Trophoblast cell (in vitro differentiated cells and primary cell): ENCODE measurements around the gene IFITM10.

Experiments used
- DNase-seq, 2 donors: peaks; one replicate each; pipeline ENCODE4 v3.0.0-alpha.2; 2016
- H2AFZ ChIP-seq: 2 replicates; pipeline ENCODE4 v1.6.1; 2013; ENCODE audit warnings: low read length, moderate library complexity, mild to moderate bottlenecking; ENCODE audit not compliant: insufficient read depth, poor library complexity
- H2AK5ac ChIP-seq: 2 replicates; pipeline ENCODE4 v1.6.1; 2013; ENCODE audit warnings: mild to moderate bottlenecking, low read length
- H2BK120ac ChIP-seq: 2 replicates; pipeline ENCODE4 v1.6.1; 2013; ENCODE audit warnings: low read length, mild to moderate bottlenecking, moderate library complexity; ENCODE audit not compliant: insufficient read depth, poor library complexity
- H2BK12ac ChIP-seq: 2 replicates; pipeline ENCODE4 v1.6.1; 2013; ENCODE audit warnings: mild to moderate bottlenecking, low read length, moderate library complexity
- H2BK5ac ChIP-seq: 2 replicates; pipeline ENCODE4 v1.6.1; 2013; ENCODE audit warnings: low read length, low read depth, moderate library complexity, mild to moderate bottlenecking; ENCODE audit not compliant: poor library complexity
- H3K14ac ChIP-seq: 2 replicates; pipeline ENCODE4 v1.6.1; 2013; ENCODE audit warnings: mild to moderate bottlenecking, low read length
- H3K18ac ChIP-seq: 2 replicates; pipeline ENCODE4 v1.6.1; 2013; ENCODE audit warnings: mild to moderate bottlenecking, low read length
- H3K23ac ChIP-seq: 2 replicates; pipeline ENCODE4 v1.6.1; 2013; ENCODE audit warnings: low read length
- H3K27ac ChIP-seq: 2 replicates; pipeline ENCODE4 v1.5.1; 2013; ENCODE audit warnings: low read depth, mild to moderate bottlenecking, inconsistent platforms, low read length, moderate library complexity
- H3K27me3 ChIP-seq: 2 replicates; pipeline ENCODE4 v1.6.1; 2013; ENCODE audit warnings: inconsistent platforms, mild to moderate bottlenecking, low read length, moderate library complexity; ENCODE audit not compliant: insufficient read depth
- H3K36me3 ChIP-seq, 2 experiments: 1 replicate in 1 of 2; 2 replicates in 1 of 2; pipeline ENCODE4 v1.6.1; 2013; ENCODE audit warnings: low read length in 2 of 2, mild to moderate bottlenecking in 2 of 2, moderate library complexity in 1 of 2; ENCODE audit not compliant: insufficient read depth in 2 of 2, control insufficient read depth in 1 of 2
- H3K4ac ChIP-seq: 2 replicates; pipeline ENCODE4 v1.6.1; 2013; ENCODE audit warnings: low read depth, mild to moderate bottlenecking, low read length, moderate library complexity
- H3K4me1 ChIP-seq, 2 experiments: 1 replicate in 1 of 2; 2 replicates in 1 of 2; pipeline ENCODE4 v1.6.1; 2013; ENCODE audit warnings: low read length in 2 of 2, mild to moderate bottlenecking in 2 of 2, moderate library complexity in 1 of 2; ENCODE audit not compliant: insufficient read depth in 2 of 2, control insufficient read depth in 1 of 2
- H3K4me2 ChIP-seq: 2 replicates; pipeline ENCODE4 v1.6.1; 2013; ENCODE audit warnings: inconsistent platforms, mild to moderate bottlenecking, low read length, moderate library complexity
- H3K4me3 ChIP-seq: 2 replicates; pipeline ENCODE4 v1.5.1; 2013; ENCODE audit warnings: mild to moderate bottlenecking, low read depth, low read length, inconsistent platforms
- H3K79me1 ChIP-seq: one replicate; pipeline ENCODE4 v1.6.1; 2013; ENCODE audit warnings: low read length
- H3K79me2 ChIP-seq: 2 replicates; pipeline ENCODE4 v1.6.1; 2013; ENCODE audit warnings: low read length, mild to moderate bottlenecking; ENCODE audit not compliant: control insufficient read depth, insufficient read depth, poor library complexity
- H3K9ac ChIP-seq: 2 replicates; pipeline ENCODE4 v1.6.1; 2013; ENCODE audit warnings: mild to moderate bottlenecking, low read length
- H3K9me3 ChIP-seq: 2 replicates; pipeline ENCODE4 v1.6.1; 2013; ENCODE audit warnings: low read depth, mild to moderate bottlenecking, control low read depth, inconsistent platforms, low read length; ENCODE audit not compliant: insufficient read depth
- H4K12ac ChIP-seq: 2 replicates; pipeline ENCODE4 v1.6.1; 2013; ENCODE audit warnings: low read depth, mild to moderate bottlenecking, low read length, moderate library complexity
- H4K8ac ChIP-seq: 2 replicates; pipeline ENCODE4 v1.6.1; 2013; ENCODE audit warnings: low read depth, mild to moderate bottlenecking, low read length, moderate library complexity
- H4K91ac ChIP-seq: one replicate; pipeline ENCODE4 v1.6.1; 2013; ENCODE audit warnings: low read depth, mild to moderate bottlenecking, low read length, moderate library complexity
- WGBS: extraction: QIAGEN DNeasy Blood & Tissue Kit; methylation state at CpG from one replicate; pipeline ENCODE4 v1.1.7; 2013; ENCODE audit warnings: missing lambda C conversion rate; ENCODE audit not compliant: insufficient read length, insufficient coverage; ENCODE audit errors: extremely low coverage; 5-methylcytosine and 5-hydroxymethylcytosine counted together

The IFITM10 gene

GRCh38 chr11:1718326-1718725 lies 32.1 kb downstream of the IFITM10 start:
- Histone ChIP-seq H2BK120ac (no peak overlapping the region), H3K36me3 (no peaks in the 10 kb centered on the region), H3K9me3 (peaks cover 3% of the 10 kb centered on the region), H2BK12ac (no peak overlapping the region), H3K14ac (no peak overlapping the region), H3K4me3 (no peak overlapping the region), H4K8ac (no peak overlapping the region), H3K27ac (no peak overlapping the region), H3K4me1 (peaks cover 0 to 3% of the 10 kb centered on the region in 2 experiments), H2AFZ (no peak overlapping the region), H3K27me3 (no peaks in the 10 kb centered on the region), H2AK5ac (no peak overlapping the region), H3K18ac (no peak overlapping the region), H3K79me2 (no peaks in the 10 kb centered on the region), H3K23ac (no peak overlapping the region), H4K12ac (no peak overlapping the region), H3K9ac (no peak overlapping the region), H3K4ac (no peak overlapping the region), H4K91ac (no peak overlapping the region), H2BK5ac (no peak overlapping the region), H3K79me1 (no peaks in the 10 kb centered on the region), H3K4me2 (no peak overlapping the region)
- DNase-seq: no peak
- WGBS: no CpG with 5 or more reads among the region's 15 CpGs

GRCh38 chr11:1717745-1718144 lies 32.6 kb downstream of the IFITM10 start:
- Histone ChIP-seq H4K91ac (no peak overlapping the region), H2AK5ac (no peak overlapping the region), H3K36me3 (no peaks in the 10 kb centered on the region), H3K79me1 (no peaks in the 10 kb centered on the region), H2BK5ac (no peak overlapping the region), H3K18ac (no peak overlapping the region), H3K4ac (no peak overlapping the region), H3K27ac (no peak overlapping the region), H3K14ac (no peak overlapping the region), H3K23ac (no peak overlapping the region), H3K4me3 (no peak overlapping the region), H3K4me1 (peaks cover 0 to 3% of the 10 kb centered on the region in 2 experiments), H2BK12ac (no peak overlapping the region), H4K12ac (no peak overlapping the region), H3K27me3 (no peaks in the 10 kb centered on the region), H2AFZ (no peak overlapping the region), H4K8ac (no peak overlapping the region), H3K9me3 (peaks cover 3% of the 10 kb centered on the region), H3K4me2 (no peak overlapping the region), H3K9ac (no peak overlapping the region), H3K79me2 (no peaks in the 10 kb centered on the region), H2BK120ac (no peak overlapping the region)
- no peak for DNase-seq
- WGBS: no CpG with 5 or more reads among the region's 8 CpGs

- H4K12ac ChIP-seq: no peak overlapping the region
- H4K91ac ChIP-seq: no peak overlapping the region
- H3K4me2 ChIP-seq: no peak overlapping the region
- no peak overlapping the region for H3K18ac ChIP-seq
- no peak overlapping the region for H3K23ac ChIP-seq
- H3K27ac ChIP-seq: no peak overlapping the region
- no peak overlapping the region for H2BK5ac ChIP-seq
- no peak for DNase-seq
- no peak overlapping the region for H2BK120ac ChIP-seq
- H3K79me2 ChIP-seq: no peaks in the 10 kb centered on the region
- no peak overlapping the region for H3K4ac ChIP-seq
- H2BK12ac ChIP-seq: no peak overlapping the region
- peaks cover 3% of the 10 kb centered on the region for H3K9me3 ChIP-seq
- H3K14ac ChIP-seq: no peak overlapping the region
- H2AK5ac ChIP-seq: no peak overlapping the region
- H3K79me1 ChIP-seq: no peaks in the 10 kb centered on the region
- no CpG with 5 or more reads among the region's 24 CpGs for WGBS
- H2AFZ ChIP-seq: no peak overlapping the region
- no peaks in the 10 kb centered on the region for H3K27me3 ChIP-seq
- no peaks in the 10 kb centered on the region for H3K4me1 ChIP-seq
- no peak overlapping the region for H3K9ac ChIP-seq
- no peak overlapping the region for H4K8ac ChIP-seq
- H3K36me3 ChIP-seq: no peaks in the 10 kb centered on the region
- no peak overlapping the region for H3K4me3 ChIP-seq
Measured at GRCh38 chr11:1714908-1715885, 35.2 kb downstream of the IFITM10 start.

- H4K12ac ChIP-seq: no peak overlapping the region
- no peak for DNase-seq
- no peak overlapping the region for H2AK5ac ChIP-seq
- H2BK12ac ChIP-seq: no peak overlapping the region
- H4K8ac ChIP-seq: no peak overlapping the region
- no peaks in the 10 kb centered on the region for H3K36me3 ChIP-seq
- H3K14ac ChIP-seq: no peak overlapping the region
- no CpG with 5 or more reads among the region's 10 CpGs for WGBS
- no peak overlapping the region for H3K4ac ChIP-seq
- no peak overlapping the region for H3K23ac ChIP-seq
- H3K9me3 ChIP-seq: no peaks in the 10 kb centered on the region
- no peak overlapping the region for H3K27ac ChIP-seq
- no peaks in the 10 kb centered on the region for H3K79me2 ChIP-seq
- no peak overlapping the region for H2BK5ac ChIP-seq
- no peak overlapping the region for H2AFZ ChIP-seq
- H3K4me1 ChIP-seq: peaks cover 3% of the 10 kb centered on the region in 2 experiments
- H4K91ac ChIP-seq: no peak overlapping the region
- H2BK120ac ChIP-seq: no peak overlapping the region
- no peaks in the 10 kb centered on the region for H3K27me3 ChIP-seq
- H3K4me2 ChIP-seq: no peak overlapping the region
- no peak overlapping the region for H3K18ac ChIP-seq
- H3K4me3 ChIP-seq: no peak overlapping the region
- H3K79me1 ChIP-seq: no peaks in the 10 kb centered on the region
- H3K9ac ChIP-seq: no peak overlapping the region
Measured at GRCh38 chr11:1708716-1709115, 41.7 kb downstream of the IFITM10 start.
